Measurements from ENCODE around the gene CCDC142.

DNA sequence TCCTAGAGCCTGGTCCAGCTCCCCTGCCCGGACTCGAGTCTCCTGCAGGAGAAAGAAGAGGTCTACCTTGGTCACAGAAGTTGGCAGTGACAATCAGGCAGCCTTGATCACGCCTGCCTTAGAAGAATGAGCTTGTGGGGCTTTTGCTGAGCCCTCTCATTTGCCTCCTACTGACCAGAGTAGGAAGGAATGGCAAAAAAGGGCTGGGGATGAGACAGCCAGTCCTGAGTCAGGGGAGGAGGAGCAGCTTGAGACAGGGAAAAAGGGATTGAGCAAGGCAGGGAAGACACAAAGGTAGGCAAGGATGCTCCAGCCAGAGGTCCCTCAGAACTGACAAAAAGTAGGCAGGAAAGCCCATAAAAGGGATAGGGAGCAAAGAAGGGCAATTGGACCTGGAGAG lies 55.2 kb downstream of the CCDC142 start:
- TF ChIP-seq, protein P1, sequence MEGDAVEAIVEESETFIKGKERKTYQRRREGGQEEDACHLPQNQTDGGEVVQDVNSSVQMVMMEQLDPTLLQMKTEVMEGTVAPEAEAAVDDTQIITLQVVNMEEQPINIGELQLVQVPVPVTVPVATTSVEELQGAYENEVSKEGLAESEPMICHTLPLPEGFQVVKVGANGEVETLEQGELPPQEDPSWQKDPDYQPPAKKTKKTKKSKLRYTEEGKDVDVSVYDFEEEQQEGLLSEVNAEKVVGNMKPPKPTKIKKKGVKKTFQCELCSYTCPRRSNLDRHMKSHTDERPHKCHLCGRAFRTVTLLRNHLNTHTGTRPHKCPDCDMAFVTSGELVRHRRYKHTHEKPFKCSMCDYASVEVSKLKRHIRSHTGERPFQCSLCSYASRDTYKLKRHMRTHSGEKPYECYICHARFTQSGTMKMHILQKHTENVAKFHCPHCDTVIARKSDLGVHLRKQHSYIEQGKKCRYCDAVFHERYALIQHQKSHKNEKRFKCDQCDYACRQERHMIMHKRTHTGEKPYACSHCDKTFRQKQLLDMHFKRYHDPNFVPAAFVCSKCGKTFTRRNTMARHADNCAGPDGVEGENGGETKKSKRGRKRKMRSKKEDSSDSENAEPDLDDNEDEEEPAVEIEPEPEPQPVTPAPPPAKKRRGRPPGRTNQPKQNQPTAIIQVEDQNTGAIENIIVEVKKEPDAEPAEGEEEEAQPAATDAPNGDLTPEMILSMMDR (IDR thresholded peaks at IDR 0.05; ENCODE audit: low read depth, low read length, missing input control) = no peak
- TF ChIP-seq YY1 (IDR thresholded peaks at IDR 0.05) (no peak), RAD21 (IDR thresholded peaks at IDR 0.05) (no peak), REST (IDR thresholded peaks at IDR 0.05) (no peak), FOXA1 (IDR thresholded peaks at IDR 0.05) (no peak), GABPA (IDR thresholded peaks at IDR 0.05 in 1 of 2, conservative IDR thresholded peaks at IDR 0.05 in 1 of 2) (no peak), MAX (IDR thresholded peaks at IDR 0.05) (no peak), TAF1 (conservative IDR thresholded peaks at IDR 0.05) (no peak), EGR1 (IDR thresholded peaks at IDR 0.05; ENCODE audit: low read depth in 2 of 2) (no peak)

All from liver (tissue), 3 donors.